Thyroid gland (tissue), 4 donors: ENCODE data around the gene KCNMA1.

Experiments
- CTCF ChIP-seq, 6 experiments: fragments of 200-600 bp in 3 of 6; fragments of 450-650 bp in 3 of 6; sonication (generic) in 3 of 6; IDR thresholded peaks; one replicate each; pipeline ENCODE4 v1.5.1; 2016 to 2019; ENCODE audit warnings: antibody characterized with exemption in 6 of 6, mild to moderate bottlenecking in 2 of 6, inconsistent platforms in 1 of 6, moderate library complexity in 1 of 6
- POLR2A ChIP-seq, 2 donors: fragments of 450-650 bp; IDR thresholded peaks; one replicate each; pipeline ENCODE4 v1.6.1; 2017; ENCODE audit warnings: antibody characterized with exemption in 2 of 2, mild to moderate bottlenecking in 2 of 2, moderate library complexity in 1 of 2

GRCh38 chr10:77403761-77404160 is 233.8 kb downstream of the KCNMA1 start:
- TF ChIP-seq CTCF (IDR thresholded peaks at IDR 0.05) (no peak), POLR2A (IDR thresholded peaks at IDR 0.05) (no peak)
